Trophoblast cell (in vitro differentiated cells and primary cell): ENCODE results near the gene HCFC2.

Experiments used
- DNase-seq, 2 donors: peaks; one replicate each; pipeline ENCODE4 v3.0.0-alpha.2; 2016
- H2AFZ ChIP-seq: 2 replicates; pipeline ENCODE4 v1.6.1; 2013; ENCODE audit warnings: low read length, moderate library complexity, mild to moderate bottlenecking; ENCODE audit not compliant: insufficient read depth, poor library complexity
- H2AK5ac ChIP-seq: 2 replicates; pipeline ENCODE4 v1.6.1; 2013; ENCODE audit warnings: mild to moderate bottlenecking, low read length
- H2BK120ac ChIP-seq: 2 replicates; pipeline ENCODE4 v1.6.1; 2013; ENCODE audit warnings: low read length, mild to moderate bottlenecking, moderate library complexity; ENCODE audit not compliant: insufficient read depth, poor library complexity
- H2BK12ac ChIP-seq: 2 replicates; pipeline ENCODE4 v1.6.1; 2013; ENCODE audit warnings: mild to moderate bottlenecking, low read length, moderate library complexity
- H2BK5ac ChIP-seq: 2 replicates; pipeline ENCODE4 v1.6.1; 2013; ENCODE audit warnings: low read length, low read depth, moderate library complexity, mild to moderate bottlenecking; ENCODE audit not compliant: poor library complexity
- H3K14ac ChIP-seq: 2 replicates; pipeline ENCODE4 v1.6.1; 2013; ENCODE audit warnings: mild to moderate bottlenecking, low read length
- H3K18ac ChIP-seq: 2 replicates; pipeline ENCODE4 v1.6.1; 2013; ENCODE audit warnings: mild to moderate bottlenecking, low read length
- H3K23ac ChIP-seq: 2 replicates; pipeline ENCODE4 v1.6.1; 2013; ENCODE audit warnings: low read length
- H3K27ac ChIP-seq: 2 replicates; pipeline ENCODE4 v1.5.1; 2013; ENCODE audit warnings: low read depth, mild to moderate bottlenecking, inconsistent platforms, low read length, moderate library complexity
- H3K27me3 ChIP-seq: 2 replicates; pipeline ENCODE4 v1.6.1; 2013; ENCODE audit warnings: inconsistent platforms, mild to moderate bottlenecking, low read length, moderate library complexity; ENCODE audit not compliant: insufficient read depth
- H3K36me3 ChIP-seq, 2 experiments: 1 replicate in 1 of 2; 2 replicates in 1 of 2; pipeline ENCODE4 v1.6.1; 2013; ENCODE audit warnings: low read length in 2 of 2, mild to moderate bottlenecking in 2 of 2, moderate library complexity in 1 of 2; ENCODE audit not compliant: insufficient read depth in 2 of 2, control insufficient read depth in 1 of 2
- H3K4ac ChIP-seq: 2 replicates; pipeline ENCODE4 v1.6.1; 2013; ENCODE audit warnings: low read depth, mild to moderate bottlenecking, low read length, moderate library complexity
- H3K4me1 ChIP-seq, 2 experiments: 1 replicate in 1 of 2; 2 replicates in 1 of 2; pipeline ENCODE4 v1.6.1; 2013; ENCODE audit warnings: low read length in 2 of 2, mild to moderate bottlenecking in 2 of 2, moderate library complexity in 1 of 2; ENCODE audit not compliant: insufficient read depth in 2 of 2, control insufficient read depth in 1 of 2
- H3K4me2 ChIP-seq: 2 replicates; pipeline ENCODE4 v1.6.1; 2013; ENCODE audit warnings: inconsistent platforms, mild to moderate bottlenecking, low read length, moderate library complexity
- H3K4me3 ChIP-seq: 2 replicates; pipeline ENCODE4 v1.5.1; 2013; ENCODE audit warnings: mild to moderate bottlenecking, low read depth, low read length, inconsistent platforms
- H3K79me1 ChIP-seq: one replicate; pipeline ENCODE4 v1.6.1; 2013; ENCODE audit warnings: low read length
- H3K79me2 ChIP-seq: 2 replicates; pipeline ENCODE4 v1.6.1; 2013; ENCODE audit warnings: low read length, mild to moderate bottlenecking; ENCODE audit not compliant: control insufficient read depth, insufficient read depth, poor library complexity
- H3K9ac ChIP-seq: 2 replicates; pipeline ENCODE4 v1.6.1; 2013; ENCODE audit warnings: mild to moderate bottlenecking, low read length
- H3K9me3 ChIP-seq: 2 replicates; pipeline ENCODE4 v1.6.1; 2013; ENCODE audit warnings: low read depth, mild to moderate bottlenecking, control low read depth, inconsistent platforms, low read length; ENCODE audit not compliant: insufficient read depth
- H4K12ac ChIP-seq: 2 replicates; pipeline ENCODE4 v1.6.1; 2013; ENCODE audit warnings: low read depth, mild to moderate bottlenecking, low read length, moderate library complexity
- H4K8ac ChIP-seq: 2 replicates; pipeline ENCODE4 v1.6.1; 2013; ENCODE audit warnings: low read depth, mild to moderate bottlenecking, low read length, moderate library complexity
- H4K91ac ChIP-seq: one replicate; pipeline ENCODE4 v1.6.1; 2013; ENCODE audit warnings: low read depth, mild to moderate bottlenecking, low read length, moderate library complexity
- WGBS: extraction: QIAGEN DNeasy Blood & Tissue Kit; methylation state at CpG from one replicate; pipeline ENCODE4 v1.1.7; 2013; ENCODE audit warnings: missing lambda C conversion rate; ENCODE audit not compliant: insufficient read length, insufficient coverage; ENCODE audit errors: extremely low coverage; 5-methylcytosine and 5-hydroxymethylcytosine counted together

Gene HCFC2

GRCh38 chr12:104142543-104142942 lies 78.2 kb downstream of the HCFC2 start:
- Histone ChIP-seq H3K36me3 (no peaks in the 10 kb centered on the region), H3K27me3 (no peaks in the 10 kb centered on the region), H3K79me2 (peaks cover 2% of the 10 kb centered on the region), H3K9me3 (peaks cover 2% of the 10 kb centered on the region), H3K23ac (no peak overlapping the region), H3K79me1 (peaks cover 4% of the 10 kb centered on the region), H4K8ac (no peak overlapping the region), H3K9ac (no peak overlapping the region), H4K12ac (no peak overlapping the region), H3K4ac (no peak overlapping the region), H2BK120ac (no peak overlapping the region), H3K4me3 (no peak overlapping the region), H3K14ac (no peak overlapping the region), H3K4me2 (no peak overlapping the region), H2BK12ac (no peak overlapping the region), H2AK5ac (no peak overlapping the region), H4K91ac (no peak overlapping the region), H3K4me1 (peaks cover 6 to 9% of the 10 kb centered on the region in 2 experiments), H2BK5ac (no peak overlapping the region), H3K18ac (no peak overlapping the region), H2AFZ (no peak overlapping the region), H3K27ac (no peak overlapping the region)
- peak; percentile 87 to 91 for DNase-seq
- WGBS = no CpG with 5 or more reads among the region's 2 CpGs

- no peak overlapping the region for H3K23ac ChIP-seq
- peaks cover 2% of the 10 kb centered on the region for H3K9me3 ChIP-seq
- H3K4me2 ChIP-seq = no peak overlapping the region
- no peak overlapping the region for H2AK5ac ChIP-seq
- H3K4me3 ChIP-seq = no peak overlapping the region
- peaks cover 2% of the 10 kb centered on the region for H3K79me2 ChIP-seq
- H3K27me3 ChIP-seq = no peaks in the 10 kb centered on the region
- no peak for DNase-seq
- no peak overlapping the region for H4K12ac ChIP-seq
- no peak overlapping the region for H2BK12ac ChIP-seq
- H3K36me3 ChIP-seq = no peaks in the 10 kb centered on the region
- no peak overlapping the region for H3K14ac ChIP-seq
- H3K9ac ChIP-seq = no peak overlapping the region
- no peak overlapping the region for H4K91ac ChIP-seq
- H2AFZ ChIP-seq = no peak overlapping the region
- H3K4ac ChIP-seq = no peak overlapping the region
- H3K79me1 ChIP-seq = peaks cover 4% of the 10 kb centered on the region
- H2BK120ac ChIP-seq = no peak overlapping the region
- H3K27ac ChIP-seq = no peak overlapping the region
- no peak overlapping the region for H3K18ac ChIP-seq
- peaks cover 6 to 9% of the 10 kb centered on the region in 2 experiments for H3K4me1 ChIP-seq
- H4K8ac ChIP-seq = no peak overlapping the region
- H2BK5ac ChIP-seq = no peak overlapping the region
Observed at GRCh38 chr12:104143002-104143401, 78.7 kb downstream of the HCFC2 start.

- Histone ChIP-seq H2BK120ac (no peak overlapping the region), H3K4me1 (peaks cover 0 to 2% of the 10 kb centered on the region in 2 experiments), H3K9ac (no peak overlapping the region), H3K9me3 (peaks cover 2% of the 10 kb centered on the region), H2AFZ (no peak overlapping the region), H2AK5ac (no peak overlapping the region), H3K14ac (no peak overlapping the region), H3K79me1 (no peaks in the 10 kb centered on the region), H4K8ac (no peak overlapping the region), H3K4ac (no peak overlapping the region), H3K23ac (no peak overlapping the region), H3K4me3 (no peak overlapping the region), H2BK12ac (no peak overlapping the region), H4K12ac (no peak overlapping the region), H3K27me3 (no peaks in the 10 kb centered on the region), H4K91ac (no peak overlapping the region), H3K18ac (no peak overlapping the region), H3K27ac (no peak overlapping the region), H3K36me3 (no peaks in the 10 kb centered on the region), H2BK5ac (no peak overlapping the region), H3K4me2 (no peak overlapping the region), H3K79me2 (no peaks in the 10 kb centered on the region)
- no peak for DNase-seq
- no CpG with 5 or more reads among the region's 1 CpG for WGBS
Observed at GRCh38 chr12:104143918-104144317, 79.6 kb downstream of the HCFC2 start.

- Histone ChIP-seq H3K79me2 (no peaks in the 10 kb centered on the region), H3K27me3 (no peaks in the 10 kb centered on the region), H3K4me1 (peaks cover 0 to 2% of the 10 kb centered on the region in 2 experiments), H2AFZ (no peak overlapping the region), H4K91ac (no peak overlapping the region), H2BK12ac (no peak overlapping the region), H4K8ac (no peak overlapping the region), H4K12ac (no peak overlapping the region), H3K18ac (no peak overlapping the region), H3K9me3 (peaks cover 2% of the 10 kb centered on the region), H3K14ac (no peak overlapping the region), H3K4ac (no peak overlapping the region), H2BK5ac (no peak overlapping the region), H3K9ac (no peak overlapping the region), H3K4me2 (no peak overlapping the region), H2BK120ac (no peak overlapping the region), H3K4me3 (no peak overlapping the region), H3K36me3 (no peaks in the 10 kb centered on the region), H3K79me1 (no peaks in the 10 kb centered on the region), H3K23ac (no peak overlapping the region), H3K27ac (no peak overlapping the region), H2AK5ac (no peak overlapping the region)
- DNase-seq = no peak
- no CpG with 5 or more reads among the region's 11 CpGs for WGBS
Observed at GRCh38 chr12:104147346-104147745, 83.0 kb downstream of the HCFC2 start.
